Upper lobe of right lung (tissue), 1 donor: ENCODE data around the gene ZFHX3. TPM values are rescaled to one million over a fixed set of nuclear protein-coding genes. Genes with fewer than 3 reads are reported as not detected.
A peak's percentile ranks its signal among the peaks of the same experiment; 100 is the strongest.

ENCODE experiments used
- ATAC-seq: fragments of 200-7000 bp; cut with Tn5 transposase; one replicate; pipeline ENCODE4 v1.9.1; 2020; ENCODE audit warnings: mild to moderate bottlenecking, moderate library complexity
- DNase-seq: peaks from one replicate; pipeline ENCODE4 v3.0.0-alpha.2; 2020
- H3K27ac ChIP-seq: fragments of 200-600 bp; one replicate; pipeline ENCODE4 v1.8.0; 2022
- H3K27me3 ChIP-seq: fragments of 200-600 bp; one replicate; pipeline ENCODE4 v1.8.0; 2022; ENCODE audit warnings: mild to moderate bottlenecking
- H3K36me3 ChIP-seq: fragments of 200-600 bp; one replicate; pipeline ENCODE4 v1.8.0; 2022
- H3K4me1 ChIP-seq: fragments of 200-600 bp; one replicate; pipeline ENCODE4 v1.8.0; 2022
- H3K4me3 ChIP-seq: fragments of 200-600 bp; one replicate; pipeline ENCODE4 v1.8.0; 2022; ENCODE audit warnings: mild to moderate bottlenecking
- H3K9me3 ChIP-seq: fragments of 200-600 bp; one replicate; pipeline ENCODE4 v1.8.0; 2022
- intact Hi-C: fragments of 100-400 bp; cut with DNase I; formaldehyde crosslinking; loops from one replicate; pipeline ENCODE4 v1.11.0; 2022
- total RNA-seq: library from RNA; stranded (reverse); fragmentation: NEBNext Ultra II Directional; extraction: Animal tissue kit (Norgen Biotek cat#: 25700); gene quantifications from one replicate; pipeline ENCODE4 v1.2.1, GENCODE V29; 2021
- TF ChIP-seq, protein P1 (sequence below): fragments of 200-600 bp; IDR thresholded peaks from one replicate; pipeline ENCODE4 v1.8.0; 2022; ENCODE audit warnings: antibody characterized with exemption
- donor health status: DM: no; HTN: yes; CAD: no; lungs with severe emphysema.

ZFHX3 gene
- total RNA-seq, 1 donor from 2014 or later = 29.0 TPM

DNA sequence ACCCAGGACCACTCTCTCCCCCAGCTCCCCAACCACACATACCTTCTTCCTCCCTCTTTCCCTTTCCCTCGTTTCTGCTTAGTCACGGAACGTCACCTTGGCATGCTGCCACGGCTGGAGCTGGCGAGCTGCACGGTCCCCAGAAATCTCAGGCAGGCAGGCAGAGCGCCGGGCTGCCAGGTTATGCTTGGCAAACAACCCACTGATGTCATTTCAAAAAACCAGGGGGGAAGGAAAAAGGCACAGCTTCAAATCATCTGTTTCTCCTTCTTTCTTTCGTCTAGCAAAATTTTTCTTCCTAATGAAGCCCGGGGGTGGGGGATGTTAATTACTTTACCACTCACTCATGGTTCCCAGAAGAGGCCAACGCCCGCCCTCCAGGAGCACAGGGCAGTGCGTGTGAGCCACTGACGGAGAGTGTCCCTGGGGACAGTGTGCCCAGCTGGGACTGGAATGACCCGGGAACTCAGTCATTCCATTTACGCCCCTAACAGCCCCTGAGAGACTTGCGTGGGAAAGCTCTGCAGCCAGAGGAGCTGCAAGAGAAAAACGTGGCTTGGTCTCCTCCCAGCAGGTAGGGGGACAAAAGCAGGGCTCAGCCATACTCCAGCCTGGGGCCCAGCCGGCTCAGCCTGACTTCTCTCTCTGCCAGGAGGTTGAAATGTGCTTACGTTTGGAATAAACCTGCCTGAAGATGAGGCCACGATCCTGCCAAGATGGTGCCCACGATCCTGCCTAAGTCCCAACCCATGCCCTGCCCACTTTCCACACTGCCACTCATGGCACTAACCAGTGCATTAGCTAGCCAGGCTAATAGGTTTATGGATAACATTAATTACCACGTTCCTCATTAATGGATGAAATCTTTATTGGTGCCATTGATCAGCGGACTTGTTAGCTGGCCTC lies 198.9 kb downstream of the ZFHX3 start:
- H3K4me3 ChIP-seq = no peak overlapping the region
- no peaks in the 10 kb centered on the region for H3K27me3 ChIP-seq
- ATAC-seq (peak; percentile 67), DNase-seq (peak; percentile 92)
- peak overlapping the region; percentile 58 for H3K27ac ChIP-seq
- H3K9me3 ChIP-seq = no peaks in the 10 kb centered on the region
- H3K36me3 ChIP-seq = no peaks in the 10 kb centered on the region
- intact Hi-C loops = no loop called here
- H3K4me1 ChIP-seq = peaks cover 18% of the 10 kb centered on the region
- TF ChIP-seq, protein P1, sequence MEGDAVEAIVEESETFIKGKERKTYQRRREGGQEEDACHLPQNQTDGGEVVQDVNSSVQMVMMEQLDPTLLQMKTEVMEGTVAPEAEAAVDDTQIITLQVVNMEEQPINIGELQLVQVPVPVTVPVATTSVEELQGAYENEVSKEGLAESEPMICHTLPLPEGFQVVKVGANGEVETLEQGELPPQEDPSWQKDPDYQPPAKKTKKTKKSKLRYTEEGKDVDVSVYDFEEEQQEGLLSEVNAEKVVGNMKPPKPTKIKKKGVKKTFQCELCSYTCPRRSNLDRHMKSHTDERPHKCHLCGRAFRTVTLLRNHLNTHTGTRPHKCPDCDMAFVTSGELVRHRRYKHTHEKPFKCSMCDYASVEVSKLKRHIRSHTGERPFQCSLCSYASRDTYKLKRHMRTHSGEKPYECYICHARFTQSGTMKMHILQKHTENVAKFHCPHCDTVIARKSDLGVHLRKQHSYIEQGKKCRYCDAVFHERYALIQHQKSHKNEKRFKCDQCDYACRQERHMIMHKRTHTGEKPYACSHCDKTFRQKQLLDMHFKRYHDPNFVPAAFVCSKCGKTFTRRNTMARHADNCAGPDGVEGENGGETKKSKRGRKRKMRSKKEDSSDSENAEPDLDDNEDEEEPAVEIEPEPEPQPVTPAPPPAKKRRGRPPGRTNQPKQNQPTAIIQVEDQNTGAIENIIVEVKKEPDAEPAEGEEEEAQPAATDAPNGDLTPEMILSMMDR = no peak

DNA sequence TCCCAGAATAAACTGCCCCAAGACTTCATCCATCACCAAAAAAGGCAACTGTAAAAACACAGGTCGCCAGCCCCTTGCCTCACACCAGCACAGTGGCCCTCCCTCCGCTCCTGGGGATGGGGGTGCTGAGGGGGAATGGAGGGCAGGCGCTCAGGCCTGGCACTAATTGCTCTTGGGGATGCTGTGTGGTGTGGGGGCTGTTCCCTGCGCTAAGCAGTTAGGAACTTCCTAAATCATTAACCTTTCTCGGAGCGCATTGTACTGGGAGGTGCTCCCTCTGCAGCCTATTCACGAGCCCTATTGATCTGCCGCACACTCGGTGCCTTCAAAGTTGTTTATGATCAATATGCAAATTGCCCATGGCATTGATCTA lies 199.9 kb downstream of the ZFHX3 start:
- Histone ChIP-seq H3K36me3 (no peaks in the 10 kb centered on the region), H3K4me1 (peaks cover 15% of the 10 kb centered on the region), H3K4me3 (no peak overlapping the region), H3K27me3 (no peaks in the 10 kb centered on the region), H3K27ac (peak overlapping the region; percentile 58), H3K9me3 (no peaks in the 10 kb centered on the region)
- TF ChIP-seq, protein P1 = no peak
- ATAC-seq = no peak
- intact Hi-C loops = no loop called here
- DNase-seq = no peak

DNA sequence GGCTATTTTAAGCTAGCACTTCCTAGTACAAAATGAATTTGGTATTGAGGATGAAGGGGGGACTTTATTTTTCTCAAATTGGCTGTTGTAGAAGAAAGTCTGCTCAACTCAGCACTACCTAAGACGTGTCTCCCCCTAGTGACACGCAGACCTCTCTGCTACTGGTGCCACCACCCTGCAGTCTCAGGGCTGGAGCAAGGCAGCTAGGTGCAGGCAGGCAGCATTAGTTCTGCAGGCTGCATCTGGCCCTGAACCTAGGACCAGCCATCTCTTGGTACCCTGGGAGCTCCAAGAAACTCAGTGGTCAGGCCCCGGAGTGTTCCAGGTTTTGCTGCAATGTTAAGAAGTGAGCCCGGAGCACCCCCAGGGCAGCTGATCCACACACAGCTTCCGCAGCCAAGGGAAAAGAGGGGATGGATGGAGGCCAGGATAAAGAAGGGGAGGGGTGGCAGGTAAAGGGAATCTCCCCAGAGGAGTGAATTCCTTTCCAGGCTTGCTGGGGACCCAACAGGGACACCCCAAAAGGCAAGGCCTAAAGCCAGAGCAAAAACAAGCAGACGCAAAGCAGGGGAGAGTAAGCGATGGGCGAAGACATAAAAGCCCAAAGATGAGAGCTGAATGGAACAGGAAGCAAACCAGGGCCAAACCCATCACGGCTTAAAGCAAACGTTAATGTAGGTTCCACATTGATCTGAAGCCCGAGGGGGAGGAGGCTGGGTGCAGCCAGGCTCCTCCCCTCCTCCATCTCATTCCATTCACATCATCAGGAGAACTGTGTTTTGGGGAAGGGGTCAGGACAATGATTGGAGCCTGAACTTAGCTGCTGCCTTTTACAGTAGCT lies 200.5 kb downstream of the ZFHX3 start:
- no peaks in the 10 kb centered on the region for H3K27me3 ChIP-seq
- no peak for DNase-seq
- H3K4me3 ChIP-seq = no peak overlapping the region
- H3K9me3 ChIP-seq = no peaks in the 10 kb centered on the region
- TF ChIP-seq, protein P1 = peak; percentile 29
- peak; percentile 40 for ATAC-seq
- peaks cover 13% of the 10 kb centered on the region for H3K4me1 ChIP-seq
- peak overlapping the region; percentile 58 for H3K27ac ChIP-seq
- no peaks in the 10 kb centered on the region for H3K36me3 ChIP-seq
- intact Hi-C loops = no loop called here

DNA sequence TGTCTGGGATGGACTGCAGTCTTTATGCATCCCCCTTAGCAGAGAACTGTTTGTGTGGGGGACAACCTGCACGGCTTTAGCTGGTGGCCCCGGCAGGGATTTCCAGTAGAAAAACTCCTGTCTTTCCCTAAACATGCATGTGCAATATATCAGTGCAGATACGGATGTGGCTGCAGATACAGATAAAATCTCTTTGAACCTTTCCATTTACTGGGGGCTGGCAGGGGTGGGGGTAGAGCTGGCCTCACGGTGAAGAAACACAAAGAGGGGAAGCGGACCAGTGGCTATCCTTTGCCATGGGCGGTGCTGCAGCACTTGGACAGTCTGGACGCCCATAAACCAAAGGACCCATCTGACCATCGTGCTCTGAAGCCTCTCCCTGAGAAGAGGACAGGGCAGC lies 201.3 kb downstream of the ZFHX3 start:
- Histone ChIP-seq H3K36me3 (no peaks in the 10 kb centered on the region), H3K4me3 (no peak overlapping the region), H3K27me3 (no peaks in the 10 kb centered on the region), H3K4me1 (peaks cover 13% of the 10 kb centered on the region), H3K27ac (no peak overlapping the region), H3K9me3 (no peaks in the 10 kb centered on the region)
- TF ChIP-seq, protein P1 = no peak
- DNase-seq (no peak), ATAC-seq (no peak)
- intact Hi-C loops = no loop called here

DNA sequence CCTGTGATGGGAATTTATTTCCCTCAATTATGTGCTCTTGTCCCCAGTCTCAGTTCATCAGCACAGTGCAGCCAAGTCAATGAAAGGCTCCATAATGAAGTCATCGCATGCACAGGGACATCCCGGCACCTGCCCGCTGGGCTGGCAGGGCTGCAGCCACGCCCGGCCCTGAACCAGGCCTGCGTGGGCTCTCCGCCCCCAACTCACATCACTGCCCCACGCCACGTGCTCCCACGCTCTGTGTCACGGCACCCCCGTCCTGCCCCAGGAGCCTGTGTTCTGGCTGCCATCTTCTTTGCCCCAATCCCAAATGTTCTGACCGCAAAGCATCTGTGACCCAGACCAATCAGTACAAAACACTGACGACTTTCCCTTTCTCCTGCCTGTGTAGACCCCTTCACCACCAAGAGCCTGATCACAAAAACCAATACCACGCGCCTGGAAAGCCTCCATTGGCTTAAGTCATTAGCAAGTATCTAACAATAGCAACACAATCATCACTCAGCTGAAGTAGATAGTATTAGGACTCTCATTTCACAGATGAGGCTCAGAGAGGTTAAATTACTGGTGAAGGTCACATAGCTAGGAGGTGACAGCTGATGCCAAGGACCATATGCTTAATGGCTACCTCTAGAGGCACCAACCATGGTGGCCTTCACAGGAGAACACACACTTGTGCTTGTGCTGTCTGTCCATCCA lies 202.5 kb downstream of the ZFHX3 start:
- Histone ChIP-seq H3K27ac (no peak overlapping the region), H3K9me3 (no peaks in the 10 kb centered on the region), H3K4me3 (no peak overlapping the region), H3K36me3 (no peaks in the 10 kb centered on the region), H3K27me3 (no peaks in the 10 kb centered on the region), H3K4me1 (peaks cover 21% of the 10 kb centered on the region)
- intact Hi-C loops = no loop called here
- no peak for ATAC-seq
- no peak for DNase-seq
- TF ChIP-seq, protein P1 = no peak
